Fibroblast of lung (primary cell): ENCODE results near the gene MTA1. TPM values are rescaled to one million over a fixed set of nuclear protein-coding genes. Genes with fewer than 3 reads are reported as not detected.

Experiments
- DNase-seq, 2 donors: peaks; one replicate each; pipeline versions ENCODE4 v3.0.0 to v3.0.0-alpha.2; 2010; ENCODE audit warnings: low read depth in 2 of 2
- H2AFZ ChIP-seq: 2 replicates; pipeline ENCODE4 v1.5.1; 2012; ENCODE audit warnings: low read length, control low read depth, inconsistent platforms
- H3K27ac ChIP-seq: 2 replicates; pipeline ENCODE4 v1.5.1; 2011; ENCODE audit warnings: low read length, control low read depth; ENCODE audit not compliant: insufficient read depth
- H3K27me3 ChIP-seq: 2 replicates; pipeline ENCODE4 v1.5.1; 2011; ENCODE audit warnings: mild to moderate bottlenecking, low read length; ENCODE audit not compliant: control insufficient read depth, insufficient read depth
- H3K36me3 ChIP-seq: 2 replicates; pipeline ENCODE4 v1.5.1; 2011; ENCODE audit warnings: low read length; ENCODE audit not compliant: control insufficient read depth, insufficient read depth
- H3K4me1 ChIP-seq: 2 replicates; pipeline ENCODE4 v1.5.1; 2011; ENCODE audit warnings: low read length; ENCODE audit not compliant: control insufficient read depth, insufficient read depth; ENCODE audit errors: extremely low read depth
- H3K4me2 ChIP-seq: 2 replicates; pipeline ENCODE4 v1.5.1; 2011; ENCODE audit warnings: low read length, control low read depth; ENCODE audit not compliant: insufficient read depth; ENCODE audit errors: extremely low read depth
- H3K4me3 ChIP-seq, 4 experiments: fragments of 200-600 bp in 1 of 4; sonication (generic) in 1 of 4; replicated peaks in 1 of 4; 2 replicates each; pipeline ENCODE4 v1.5.1; 2011 to 2016; ENCODE audit warnings: low read length in 4 of 4, low read depth in 3 of 4, mild to moderate bottlenecking in 3 of 4, control low read depth in 2 of 4, inconsistent platforms in 1 of 4, mixed read lengths in 1 of 4; ENCODE audit not compliant: insufficient read depth in 1 of 4; ENCODE audit errors: control extremely low read depth in 1 of 4
- H3K79me2 ChIP-seq: 2 replicates; pipeline ENCODE4 v1.5.1; 2012; ENCODE audit warnings: mild to moderate bottlenecking, low read length, inconsistent platforms; ENCODE audit not compliant: control insufficient read depth, insufficient read depth
- H3K9ac ChIP-seq: 2 replicates; pipeline ENCODE4 v1.5.1; 2011; ENCODE audit warnings: mild to moderate bottlenecking, low read length, control low read depth; ENCODE audit not compliant: insufficient read depth
- H3K9me3 ChIP-seq: 2 replicates; pipeline ENCODE4 v1.5.1; 2012; ENCODE audit warnings: low read depth, low read length; ENCODE audit not compliant: control insufficient read depth, insufficient read depth
- H4K20me1 ChIP-seq: 2 replicates; pipeline ENCODE4 v1.5.1; 2011; ENCODE audit warnings: low read length; ENCODE audit not compliant: control insufficient read depth, insufficient read depth; ENCODE audit errors: extremely low read depth
- EZH2 ChIP-seq: IDR thresholded peaks from 2 replicates; pipeline ENCODE4 v1.5.1; 2012; ENCODE audit warnings: low read length, control low read depth, mild to moderate bottlenecking; ENCODE audit errors: missing control alignments
- polyA plus RNA-seq, 2 donors: library from polyadenylated mRNA; depleted of rRNA in 1 of 2; stranded (reverse) in 1 of 2; unstranded in 1 of 2; fragments of >200 nt; gene quantifications; 2 replicates each; pipeline ENCODE4 v1.2.1, GENCODE V29; 2011 to 2012; ENCODE audit warnings: missing spikeins in 1 of 2
- total RNA-seq: library from RNA; depleted of rRNA; stranded (reverse); fragments of >200 nt; gene quantifications from 2 replicates; pipeline ENCODE4 v1.2.1, GENCODE V29; 2014
- TF ChIP-seq, protein P1 (sequence below), 2 donors: IDR thresholded peaks in 1 of 2; conservative IDR thresholded peaks in 1 of 2; 1 replicate in 1 of 2; 2 replicates in 1 of 2; pipeline ENCODE4 v1.5.1; 2011 to 2012; ENCODE audit warnings: low read length in 2 of 2, control low read depth in 1 of 2, inconsistent platforms in 1 of 2, low read depth in 1 of 2, mild to moderate bottlenecking in 1 of 2

MTA1 gene
- total and polyA plus RNA-seq, 2 donors (not counting 1 experiment from before 2014, with no cell fraction given), result 28.6 to 29.7 TPM

DNA sequence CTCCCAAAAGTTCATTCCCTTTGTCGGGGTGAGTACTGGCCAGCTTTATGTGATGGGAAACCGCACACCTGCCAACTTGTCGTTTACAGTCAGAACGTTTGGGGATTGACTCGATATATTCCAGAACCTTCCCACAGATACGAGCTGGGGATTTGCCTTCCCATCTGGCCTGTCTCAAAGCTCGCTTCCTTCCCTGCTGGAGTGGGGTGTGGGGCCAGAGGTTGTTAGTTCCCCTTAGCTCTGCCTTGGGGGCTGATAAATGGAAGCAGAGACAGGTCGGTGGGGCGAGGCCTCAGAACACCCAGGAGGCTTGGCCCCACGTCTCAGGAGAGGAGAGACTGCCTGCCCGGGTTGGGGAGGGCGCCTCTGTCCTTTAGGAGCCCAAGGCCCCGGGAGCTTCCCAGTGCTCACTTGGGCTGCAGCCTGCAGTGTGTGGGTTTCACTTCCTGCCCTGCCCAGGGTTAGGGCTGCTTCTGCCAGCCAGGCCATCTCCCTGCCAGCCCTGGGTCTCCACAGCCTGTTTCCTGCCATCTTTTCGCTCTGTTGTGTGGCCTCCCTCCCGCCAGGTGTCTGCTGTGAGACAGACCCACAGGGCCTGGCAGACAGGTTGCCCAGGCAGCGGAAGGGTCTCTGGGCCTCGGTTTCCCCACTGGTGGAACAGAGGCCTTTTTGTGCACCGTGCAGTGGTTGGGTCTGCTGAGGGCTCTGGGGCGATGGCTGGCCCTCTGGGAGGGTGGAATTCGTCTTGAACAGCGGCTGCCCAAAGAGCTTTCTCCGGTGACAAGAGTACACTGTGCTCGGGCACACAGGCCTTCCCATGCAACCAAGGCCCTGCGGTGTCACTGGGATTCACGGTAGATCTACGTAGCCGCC is 29.4 kb upstream of the MTA1 start:
- H3K36me3 ChIP-seq, result peaks cover 2% of the 10 kb centered on the region
- H3K9me3 ChIP-seq, result no peaks in the 10 kb centered on the region
- no peak for DNase-seq
- no peak overlapping the region for H2AFZ ChIP-seq
- H4K20me1 ChIP-seq, result no peaks in the 10 kb centered on the region
- TF ChIP-seq, protein P1, sequence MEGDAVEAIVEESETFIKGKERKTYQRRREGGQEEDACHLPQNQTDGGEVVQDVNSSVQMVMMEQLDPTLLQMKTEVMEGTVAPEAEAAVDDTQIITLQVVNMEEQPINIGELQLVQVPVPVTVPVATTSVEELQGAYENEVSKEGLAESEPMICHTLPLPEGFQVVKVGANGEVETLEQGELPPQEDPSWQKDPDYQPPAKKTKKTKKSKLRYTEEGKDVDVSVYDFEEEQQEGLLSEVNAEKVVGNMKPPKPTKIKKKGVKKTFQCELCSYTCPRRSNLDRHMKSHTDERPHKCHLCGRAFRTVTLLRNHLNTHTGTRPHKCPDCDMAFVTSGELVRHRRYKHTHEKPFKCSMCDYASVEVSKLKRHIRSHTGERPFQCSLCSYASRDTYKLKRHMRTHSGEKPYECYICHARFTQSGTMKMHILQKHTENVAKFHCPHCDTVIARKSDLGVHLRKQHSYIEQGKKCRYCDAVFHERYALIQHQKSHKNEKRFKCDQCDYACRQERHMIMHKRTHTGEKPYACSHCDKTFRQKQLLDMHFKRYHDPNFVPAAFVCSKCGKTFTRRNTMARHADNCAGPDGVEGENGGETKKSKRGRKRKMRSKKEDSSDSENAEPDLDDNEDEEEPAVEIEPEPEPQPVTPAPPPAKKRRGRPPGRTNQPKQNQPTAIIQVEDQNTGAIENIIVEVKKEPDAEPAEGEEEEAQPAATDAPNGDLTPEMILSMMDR (conservative IDR thresholded peaks at IDR 0.05 in 1 of 2, IDR thresholded peaks at IDR 0.05 in 1 of 2; ENCODE audit: low read depth in 1 of 2, low read length in 2 of 2), result no peak
- TF ChIP-seq EZH2, result no peak
- no peaks in the 10 kb centered on the region for H3K27me3 ChIP-seq
- H3K27ac ChIP-seq, result no peak overlapping the region
- H3K79me2 ChIP-seq, result no peaks in the 10 kb centered on the region
- no peak overlapping the region for H3K4me2 ChIP-seq
- H3K4me1 ChIP-seq, result no peaks in the 10 kb centered on the region
- H3K9ac ChIP-seq, result no peak overlapping the region
- no peak overlapping the region for H3K4me3 ChIP-seq

DNA sequence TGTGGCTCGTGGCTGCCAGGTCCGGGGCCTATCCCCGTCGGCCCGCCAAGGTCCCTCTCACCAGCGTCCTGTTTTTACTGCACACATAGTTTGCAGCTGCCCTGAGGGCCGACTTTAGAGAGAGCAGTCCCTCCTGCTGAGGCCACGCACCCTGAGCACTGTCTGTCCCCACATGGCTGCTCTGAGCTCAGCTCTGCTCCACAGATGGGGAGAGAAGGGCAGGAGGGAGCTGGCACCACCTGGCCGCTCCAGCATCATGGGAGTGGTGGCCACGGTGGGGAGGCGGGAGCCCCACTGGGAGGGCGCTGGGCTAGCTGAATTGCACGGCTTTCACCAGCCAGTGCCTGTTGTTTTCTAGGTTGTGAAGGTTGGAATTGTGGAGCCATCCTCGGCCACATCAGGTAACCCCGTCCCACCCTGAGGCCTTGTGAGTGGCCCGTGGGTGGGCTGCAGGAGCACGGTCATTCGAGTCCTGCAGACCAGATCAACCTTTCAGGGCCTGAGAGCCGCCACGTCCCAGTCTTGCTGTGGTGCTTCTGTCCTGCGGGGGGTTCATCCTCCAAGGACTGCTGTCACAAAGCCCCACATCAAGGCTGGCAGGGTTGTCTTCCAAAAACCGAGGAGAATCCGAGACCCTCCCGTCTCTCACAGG is 28.7 kb upstream of the MTA1 start:
- H3K4me2 ChIP-seq, result no peak overlapping the region
- TF ChIP-seq EZH2, result no peak
- TF ChIP-seq, protein P1 (conservative IDR thresholded peaks at IDR 0.05 in 1 of 2, IDR thresholded peaks at IDR 0.05 in 1 of 2; ENCODE audit: low read depth in 1 of 2, low read length in 2 of 2), result no peak
- no peak overlapping the region for H3K4me3 ChIP-seq
- no peaks in the 10 kb centered on the region for H3K9me3 ChIP-seq
- no peak overlapping the region for H2AFZ ChIP-seq
- H3K9ac ChIP-seq, result no peak overlapping the region
- no peak for DNase-seq
- no peaks in the 10 kb centered on the region for H3K79me2 ChIP-seq
- H3K27ac ChIP-seq, result no peak overlapping the region
- no peaks in the 10 kb centered on the region for H4K20me1 ChIP-seq
- H3K27me3 ChIP-seq, result no peaks in the 10 kb centered on the region
- no peaks in the 10 kb centered on the region for H3K4me1 ChIP-seq
- H3K36me3 ChIP-seq, result peaks cover 2% of the 10 kb centered on the region

DNA sequence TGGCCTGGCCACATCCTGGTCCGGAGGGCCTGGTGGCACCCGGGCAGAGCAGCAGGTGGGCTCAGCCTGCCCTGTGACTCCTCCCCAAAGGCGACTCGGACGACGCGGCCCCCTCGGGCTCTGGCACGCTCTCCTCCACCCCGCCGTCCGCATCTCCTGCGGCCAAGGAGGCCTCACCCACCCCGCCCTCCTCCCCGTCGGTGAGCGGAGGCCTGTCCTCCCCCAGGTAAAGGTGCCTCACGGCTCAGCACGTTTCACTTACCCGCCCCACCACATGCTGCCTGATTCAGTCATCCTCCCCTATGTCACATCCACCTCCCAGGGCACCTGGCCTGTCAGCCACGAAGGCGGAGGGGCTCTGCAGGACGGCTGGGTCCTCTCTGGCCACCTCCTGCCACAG is 28.1 kb upstream of the MTA1 start:
- Histone ChIP-seq H3K27ac (no peak overlapping the region), H3K9ac (no peak overlapping the region), H3K4me2 (no peak overlapping the region), H4K20me1 (no peaks in the 10 kb centered on the region), H3K4me3 (no peak overlapping the region), H3K4me1 (no peaks in the 10 kb centered on the region), H2AFZ (no peak overlapping the region), H3K79me2 (no peaks in the 10 kb centered on the region), H3K27me3 (no peaks in the 10 kb centered on the region), H3K9me3 (no peaks in the 10 kb centered on the region), H3K36me3 (peaks cover 2% of the 10 kb centered on the region)
- no peak for TF ChIP-seq EZH2
- TF ChIP-seq, protein P1 (conservative IDR thresholded peaks at IDR 0.05 in 1 of 2, IDR thresholded peaks at IDR 0.05 in 1 of 2; ENCODE audit: low read depth in 1 of 2, low read length in 2 of 2), result no peak
- DNase-seq, result no peak
